KBM-7 (cell line): Measurements from ENCODE around the gene GRB7.

Experiments
- DNase-seq: peaks from one replicate; pipeline ENCODE4 v3.0.0-alpha.2; 2015
- in situ Hi-C: fragments of 300-500 bp; cut with MboI; formaldehyde crosslinking; loops from 2 replicates; pipeline ENCODE4 v1.14.3; 2020; ENCODE audit warnings: low sequenced_read_pairs, low pct_unique_long_range_greater_than_20kb, mixed read lengths

GRB7 gene

DNA sequence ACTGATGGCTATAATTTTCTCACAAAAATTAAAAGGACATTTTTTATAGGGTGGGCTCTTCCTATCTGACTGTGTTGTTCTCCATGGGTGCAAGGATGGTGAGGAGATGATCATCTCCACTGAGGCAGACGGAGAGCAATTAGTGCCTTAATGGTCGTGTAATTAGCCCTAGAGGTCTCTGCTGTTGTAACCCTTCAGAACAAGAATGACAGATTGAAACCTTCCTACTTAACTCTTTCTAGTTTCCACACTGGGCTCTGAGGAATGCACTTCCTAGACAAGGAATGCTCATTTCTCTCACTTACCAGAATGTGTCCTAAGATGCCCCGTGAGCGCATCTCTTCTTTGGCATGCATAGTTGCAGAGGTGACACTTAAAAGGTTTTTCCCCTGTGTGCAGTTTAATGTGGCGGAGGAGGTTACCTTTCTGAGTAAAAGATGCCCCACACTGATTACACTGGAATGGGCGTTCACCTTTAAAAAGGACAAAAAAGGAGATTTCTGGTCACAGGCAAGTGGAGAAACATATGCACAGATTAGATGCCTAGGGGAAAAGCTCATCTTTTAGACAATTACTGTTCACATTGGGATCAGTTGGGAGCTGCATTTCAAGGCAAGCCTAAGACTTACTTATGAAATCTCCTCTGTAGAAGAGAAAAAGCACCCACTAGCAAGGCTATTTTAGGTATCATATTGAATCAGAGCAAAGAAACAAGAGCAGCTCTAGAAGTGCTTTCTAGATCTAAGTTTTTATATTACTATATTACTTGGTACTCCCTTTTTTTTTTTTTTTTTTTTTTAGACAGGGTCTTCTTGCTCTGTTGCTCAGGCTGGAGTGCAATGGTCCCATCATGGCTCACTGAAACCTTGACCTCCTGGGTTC is 53.6 kb downstream of the GRB7 start:
- in situ Hi-C loops: no loop called here
- DNase-seq: no peak

DNA sequence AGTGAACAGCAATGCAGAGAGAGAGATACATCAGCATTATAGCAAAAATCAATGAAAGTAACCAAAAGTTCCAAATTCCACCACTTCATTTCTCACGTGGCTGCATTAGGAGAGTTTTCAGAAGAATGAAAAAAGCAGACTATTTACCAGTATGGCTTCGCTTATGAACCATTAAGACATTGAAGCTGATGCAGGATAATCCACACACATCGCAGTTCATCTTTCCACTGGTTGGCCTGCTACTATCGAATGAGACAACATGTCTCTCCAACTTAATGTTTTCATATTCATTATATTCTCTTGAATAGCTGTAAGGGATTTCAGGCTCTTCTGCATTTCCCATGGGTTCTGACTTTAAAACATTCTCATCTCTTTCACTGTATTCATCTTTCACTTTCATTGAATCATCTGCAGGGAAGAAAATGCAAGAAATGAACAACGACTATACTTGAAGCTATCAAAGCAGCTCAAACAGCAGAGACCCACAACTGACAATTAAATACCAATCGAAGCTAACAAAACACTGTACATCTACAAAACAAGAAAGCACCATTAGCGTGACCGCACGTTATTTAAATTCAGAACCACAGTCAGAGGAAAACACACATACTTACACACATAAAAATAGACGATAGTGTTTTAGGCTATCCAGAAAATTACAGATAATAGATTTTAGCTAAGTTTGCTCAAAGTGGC is 54.9 kb downstream of the GRB7 start:
- in situ Hi-C loops: no loop called here
- no peak for DNase-seq

DNA sequence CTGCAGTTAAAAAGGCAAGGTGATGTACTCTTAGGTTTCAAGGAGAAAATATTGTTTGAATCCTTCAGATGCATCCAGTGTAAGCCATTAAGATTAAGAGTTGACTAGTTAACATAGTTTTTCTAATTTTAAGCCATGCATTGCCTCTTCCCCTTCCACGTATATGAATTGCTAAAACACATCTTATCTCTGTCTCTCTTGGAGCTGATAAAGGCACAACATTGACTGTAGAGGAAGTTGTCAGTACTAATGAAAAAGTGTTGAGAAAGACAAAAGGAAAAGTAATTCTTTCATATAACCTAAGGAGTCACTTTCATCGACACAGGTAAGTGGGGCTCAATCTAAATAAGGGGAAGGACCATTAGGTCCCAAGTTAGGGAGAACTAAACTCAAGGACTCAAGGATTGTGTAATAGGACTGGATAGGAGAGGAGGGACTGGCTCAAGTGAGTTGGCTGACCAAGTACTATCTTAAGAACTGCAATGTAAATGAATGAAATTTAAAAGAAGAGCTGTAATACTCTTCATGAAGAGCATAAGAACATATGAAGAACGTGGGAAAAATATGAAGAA is 55.6 kb downstream of the GRB7 start:
- in situ Hi-C loops: no loop called here
- no peak for DNase-seq

DNA sequence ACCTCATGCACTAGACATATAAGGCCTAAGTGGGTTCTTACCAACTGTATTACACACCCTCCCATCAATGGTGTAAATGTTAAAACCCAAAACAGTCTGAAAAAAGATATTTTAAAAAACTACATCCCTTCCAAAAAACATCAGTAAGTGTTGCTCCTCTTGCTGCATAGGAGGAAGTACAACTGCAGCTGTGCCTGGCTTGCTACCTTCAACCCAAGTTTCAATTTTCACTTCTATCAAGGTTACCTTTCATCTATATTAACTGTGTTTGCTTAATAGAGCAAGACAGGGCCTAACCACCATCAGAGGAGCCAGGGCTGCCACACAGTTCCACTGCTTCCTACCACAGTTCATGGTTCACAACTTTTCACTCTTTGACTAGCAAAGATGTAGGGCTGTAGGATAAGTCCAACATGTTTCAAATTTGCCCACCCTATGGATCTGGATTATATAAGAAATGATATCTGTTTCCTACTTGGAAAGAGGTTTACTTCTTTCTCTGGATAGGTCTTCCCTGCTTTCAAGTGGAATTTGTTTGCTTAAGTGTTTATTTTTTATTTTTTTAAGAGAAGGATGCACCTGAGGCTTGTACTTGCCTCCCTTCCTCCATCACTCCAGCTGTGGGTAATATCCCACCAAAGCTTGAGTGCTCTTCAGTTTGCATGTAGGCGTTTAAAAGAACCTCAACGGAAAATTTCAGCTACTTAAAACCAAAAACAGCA is 56.7 kb downstream of the GRB7 start:
- DNase-seq: no peak
- in situ Hi-C loops: no loop called here
